Caco-2 (cell line): ENCODE measurements around the gene EEF2. TPM values are rescaled to one million over a fixed set of nuclear protein-coding genes. Genes with fewer than 3 reads are reported as not detected.
A peak's percentile ranks its signal among the peaks of the same experiment; 100 is the strongest.

Experiments
- BruUV-seq: library from RNA; stranded (reverse); fragments of 400-500 nt; replicated peaks from 2 replicates; lab custom pipeline; 2021; lab: Mats Ljungman, UMichigan
- CTCF ChIA-PET: fragments of 300-600 bp; sonication (Branson Sonifier 250); formaldehyde crosslinking; loops from one replicate; lab custom pipeline; 2022; ENCODE audit warnings: antibody characterized with exemption; lab: Charles Lee
- POLR2A ChIA-PET: fragments of 300-600 bp; sonication (Branson Sonifier 250); formaldehyde crosslinking; loops from one replicate; lab custom pipeline; 2022; ENCODE audit warnings: antibody characterized with exemption; lab: Charles Lee
- DNase-seq, 2 experiments: peaks; one replicate each; pipeline versions ENCODE4 v3.0.0 to v3.0.0-alpha.2; 2020 to 2022
- H3K27me3 ChIP-seq: replicated peaks from 2 replicates; pipeline ENCODE4 v1.6.0; 2011; ENCODE audit warnings: low read length; ENCODE audit not compliant: control insufficient read depth, insufficient read depth
- H3K36me3 ChIP-seq: 2 replicates; pipeline ENCODE4 v1.5.1; 2011; ENCODE audit warnings: low read length; ENCODE audit not compliant: control insufficient read depth, insufficient read depth
- H3K4me1 ChIP-seq: fragments of 250-450 bp; sonication (Bioruptor Pico); 2 replicates; pipeline ENCODE4 v1.5.1; 2020; ENCODE audit warnings: mild to moderate bottlenecking
- H3K4me3 ChIP-seq: 2 replicates; pipeline ENCODE4 v1.5.1; 2011; ENCODE audit warnings: low read depth, mild to moderate bottlenecking, control low read depth, low read length
- H3K9me3 ChIP-seq: fragments of 250-450 bp; sonication (Bioruptor Pico); 2 replicates; pipeline ENCODE4 v1.5.1; 2020; ENCODE audit warnings: mild to moderate bottlenecking, moderate library complexity
- H3K27ac Mint-ChIP-seq: one replicate; pipeline ENCODE4 v1.8.0; 2022; ENCODE audit warnings: mixed read lengths; ENCODE audit not compliant: unreplicated experiment
- H3K27me3 Mint-ChIP-seq: one replicate; pipeline ENCODE4 v1.8.0; 2022; ENCODE audit warnings: mixed read lengths; ENCODE audit not compliant: insufficient read depth, unreplicated experiment
- H3K36me3 Mint-ChIP-seq: one replicate; pipeline ENCODE4 v1.8.0; 2022; ENCODE audit warnings: mild to moderate bottlenecking, mixed read lengths; ENCODE audit not compliant: insufficient read depth, unreplicated experiment
- H3K4me1 Mint-ChIP-seq: one replicate; pipeline ENCODE4 v1.8.0; 2022; ENCODE audit warnings: low read depth, mixed read lengths; ENCODE audit not compliant: unreplicated experiment
- H3K4me3 Mint-ChIP-seq: one replicate; pipeline ENCODE4 v1.8.0; 2022; ENCODE audit warnings: mild to moderate bottlenecking, moderate library complexity, mixed read lengths; ENCODE audit not compliant: unreplicated experiment
- H3K9me3 Mint-ChIP-seq: one replicate; pipeline ENCODE4 v1.8.0; 2022; ENCODE audit warnings: mixed read lengths; ENCODE audit not compliant: unreplicated experiment
- CTCF ChIP-seq, 2 experiments: fragments of 200-600 bp in 1 of 2; IDR thresholded peaks; 1 replicate in 1 of 2; 2 replicates in 1 of 2; pipeline versions ENCODE4 v1.5.1 to v1.8.0; 2011 to 2022; ENCODE audit warnings: antibody characterized with exemption in 1 of 2, control low read depth in 1 of 2, inconsistent platforms in 1 of 2, low read depth in 1 of 2, low read length in 1 of 2, mild to moderate bottlenecking in 1 of 2, moderate library complexity in 1 of 2; ENCODE audit not compliant: insufficient read depth in 1 of 2, severe bottlenecking in 1 of 2, unreplicated experiment in 1 of 2
- intact Hi-C: fragments of 100-400 bp; cut with micrococcal nuclease; formaldehyde crosslinking; loops from one replicate; pipeline ENCODE4 v1.10.0; 2022; ENCODE audit not compliant: unreplicated experiment
- total RNA-seq: library from RNA; stranded (reverse); gene quantifications from 2 replicates; pipeline ENCODE4 v1.2.3, GENCODE V29; 2022

Gene EEF2
- total RNA-seq, 1 experiment from 2014 or later = 2,157 TPM

DNA sequence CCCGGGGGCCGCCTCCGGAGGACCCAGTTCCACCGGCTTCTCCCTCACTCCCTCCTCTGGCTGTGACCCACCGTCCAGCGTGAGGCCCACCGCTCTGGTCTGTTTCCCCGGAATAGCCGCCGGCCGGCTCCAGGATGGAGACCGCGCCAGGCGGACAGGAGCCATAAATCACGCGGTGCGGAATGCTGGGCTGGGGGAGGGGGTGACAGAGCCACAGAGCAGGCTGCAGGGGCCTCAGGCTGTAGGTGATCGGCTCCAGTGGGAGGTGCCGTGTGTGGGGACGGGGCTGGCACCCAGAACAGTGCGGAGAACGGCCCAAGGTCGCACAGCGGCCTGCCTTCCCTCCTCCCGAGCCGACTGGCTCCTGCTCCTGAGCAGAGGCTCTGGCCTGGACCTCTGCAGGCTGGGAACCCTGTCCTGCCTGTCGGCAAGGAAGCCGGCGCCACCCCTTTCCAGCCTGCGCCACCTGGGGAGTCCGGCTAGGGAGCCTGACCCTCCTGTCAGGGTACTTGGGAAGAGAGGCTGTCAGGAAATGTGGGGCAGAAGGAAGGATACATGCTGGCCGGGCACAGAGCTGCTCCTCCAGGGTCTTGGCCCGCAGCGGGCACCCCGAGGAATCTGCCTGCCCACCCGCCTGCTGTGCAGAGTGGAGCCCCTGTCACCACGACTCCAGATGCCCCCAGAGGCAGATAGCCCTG lies 30.6 kb upstream of the EEF2 start:
- Histone ChIP-seq H3K9me3 (no peaks in the 10 kb centered on the region), H3K36me3 (peaks cover 1% of the 10 kb centered on the region), H3K4me1 (no peaks in the 10 kb centered on the region), H3K27me3 (no peaks in the 10 kb centered on the region), H3K4me3 (no peak overlapping the region)
- BruUV-seq = no TSS peak
- Mint-ChIP-seq H3K27me3 (no peaks in the 10 kb centered on the region), H3K36me3 (peaks cover 28% of the 10 kb centered on the region), H3K27ac (no peak overlapping the region), H3K4me3 (no peak overlapping the region), H3K4me1 (no peaks in the 10 kb centered on the region), H3K9me3 (no peaks in the 10 kb centered on the region)
- CTCF ChIA-PET = no interaction called here
- peak; percentile 9 to 53 for DNase-seq
- intact Hi-C loops = no loop called here
- POLR2A ChIA-PET = no interaction called here
- TF ChIP-seq CTCF (IDR thresholded peaks at IDR 0.05; ENCODE audit: insufficient read depth in 1 of 2, low read depth in 1 of 2, low read length in 1 of 2, severe bottlenecking in 1 of 2, unreplicated experiment in 1 of 2) = no peak

DNA sequence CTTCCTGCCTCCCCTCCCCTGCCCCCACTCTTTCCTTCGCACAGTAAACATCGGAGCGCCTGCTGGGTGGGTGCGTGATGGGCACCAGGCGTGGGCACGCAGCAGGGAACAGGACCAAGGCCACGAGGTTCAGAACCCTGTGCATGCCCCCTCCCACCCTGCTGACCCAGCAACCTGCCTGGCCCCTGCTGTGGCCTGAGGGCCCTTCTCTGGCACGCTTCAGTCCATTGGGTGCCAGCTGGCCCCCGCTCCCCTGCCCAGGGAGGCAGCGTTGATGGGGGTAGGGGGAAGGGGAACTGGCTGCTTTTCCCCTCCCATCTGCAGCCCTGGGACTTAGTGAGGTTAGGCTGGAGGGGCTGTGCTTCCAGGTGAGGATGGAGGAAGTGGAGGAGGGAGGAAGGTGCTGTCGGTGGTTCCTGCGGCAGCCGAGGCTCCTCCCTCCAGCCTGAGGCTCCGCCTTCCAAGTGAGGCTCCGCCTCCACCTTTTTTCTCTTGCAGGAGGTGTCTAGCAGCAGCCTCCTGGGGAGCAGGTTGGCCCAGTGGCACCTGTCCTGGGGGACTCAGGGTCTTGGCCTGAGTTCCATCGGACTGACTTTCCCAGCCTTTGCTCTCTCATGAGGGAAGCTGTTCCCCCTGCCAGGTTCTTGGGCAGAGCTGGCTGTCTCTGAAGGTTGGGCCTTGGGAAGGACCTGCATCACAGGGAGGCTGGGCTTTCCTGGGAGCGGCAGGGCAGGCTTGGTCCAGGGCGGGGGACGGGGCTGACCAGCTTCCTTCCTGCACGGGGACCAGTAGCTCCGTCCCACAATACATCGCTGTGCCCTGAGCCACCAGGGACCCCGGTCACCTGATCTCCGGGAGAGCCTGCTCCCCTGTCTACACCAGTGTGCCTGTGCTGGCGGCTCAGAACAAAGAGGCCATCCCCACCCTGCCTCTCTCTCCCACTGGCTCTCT lies 29.6 kb upstream of the EEF2 start:
- H3K9me3 ChIP-seq = no peaks in the 10 kb centered on the region
- H3K36me3 Mint-ChIP-seq = peaks cover 28% of the 10 kb centered on the region
- H3K27ac Mint-ChIP-seq = no peak overlapping the region
- TF ChIP-seq CTCF (IDR thresholded peaks at IDR 0.05; ENCODE audit: insufficient read depth in 1 of 2, low read depth in 1 of 2, low read length in 1 of 2, severe bottlenecking in 1 of 2, unreplicated experiment in 1 of 2) = no peak
- H3K27me3 ChIP-seq = no peaks in the 10 kb centered on the region
- no peak overlapping the region for H3K4me3 ChIP-seq
- POLR2A ChIA-PET = no interaction called here
- CTCF ChIA-PET = no interaction called here
- no peaks in the 10 kb centered on the region for H3K4me1 ChIP-seq
- no peaks in the 10 kb centered on the region for H3K9me3 Mint-ChIP-seq
- intact Hi-C loops = no loop called here
- no peaks in the 10 kb centered on the region for H3K27me3 Mint-ChIP-seq
- H3K4me1 Mint-ChIP-seq = no peaks in the 10 kb centered on the region
- no peak overlapping the region for H3K4me3 Mint-ChIP-seq
- DNase-seq = peak; percentile 38 to 42
- peaks cover 1% of the 10 kb centered on the region for H3K36me3 ChIP-seq
- no TSS peak for BruUV-seq

GRCh38 chr19:4013886-4014540 lies 28.8 kb upstream of the EEF2 start:
- no peaks in the 10 kb centered on the region for H3K27me3 ChIP-seq
- H3K4me3 ChIP-seq = no peak overlapping the region
- Mint-ChIP-seq H3K27me3 (no peaks in the 10 kb centered on the region), H3K27ac (no peak overlapping the region), H3K9me3 (no peaks in the 10 kb centered on the region), H3K4me1 (peaks cover 2% of the 10 kb centered on the region), H3K4me3 (no peak overlapping the region), H3K36me3 (peaks cover 32% of the 10 kb centered on the region)
- DNase-seq = no peak
- H3K9me3 ChIP-seq = no peaks in the 10 kb centered on the region
- no peaks in the 10 kb centered on the region for H3K4me1 ChIP-seq
- no TSS peak for BruUV-seq
- no peak for TF ChIP-seq CTCF (IDR thresholded peaks at IDR 0.05; ENCODE audit: insufficient read depth in 1 of 2, low read depth in 1 of 2, low read length in 1 of 2, severe bottlenecking in 1 of 2, unreplicated experiment in 1 of 2)
- intact Hi-C loops = no loop called here
- CTCF ChIA-PET = no interaction called here
- H3K36me3 ChIP-seq = peaks cover 1% of the 10 kb centered on the region
- POLR2A ChIA-PET = no interaction called here
